Neural cell (in vitro differentiated cells): Measurements from ENCODE around the gene SLF2.

Source experiments
- EP300 ChIP-seq: fragments of 450-650 bp; conservative IDR thresholded peaks from 2 replicates; pipeline ENCODE4 v1.6.1; 2014; ENCODE audit warnings: antibody characterized with exemption, mild to moderate bottlenecking, moderate library complexity; ENCODE audit not compliant: poor library complexity, severe bottlenecking
- EZH2 ChIP-seq: fragments of 200-600, 300-800 bp; shearing (Covaris generic), sonication (generic); IDR thresholded peaks from 2 replicates; pipeline ENCODE4 v1.6.1; 2014; ENCODE audit warnings: antibody characterized with exemption, low read length, borderline replicate concordance, mild to moderate bottlenecking; ENCODE audit not compliant: insufficient read depth, poor library complexity, severe bottlenecking
- MXI1 ChIP-seq: fragments of 450-650 bp; conservative IDR thresholded peaks from 2 replicates; pipeline ENCODE4 v1.6.1; 2014; ENCODE audit warnings: antibody characterized with exemption, mild to moderate bottlenecking; ENCODE audit not compliant: poor library complexity, severe bottlenecking
- POLR2AphosphoS5 ChIP-seq: IDR thresholded peaks from 2 replicates; pipeline ENCODE4 v1.6.1; 2012
- RAD21 ChIP-seq: fragments of 450-650 bp; conservative IDR thresholded peaks from 2 replicates; pipeline ENCODE4 v1.6.1; 2014; ENCODE audit warnings: antibody characterized with exemption, mild to moderate bottlenecking, moderate library complexity
- SMC3 ChIP-seq: fragments of 450-650 bp; conservative IDR thresholded peaks from 2 replicates; pipeline ENCODE4 v1.6.1; 2014; ENCODE audit warnings: antibody characterized with exemption, mild to moderate bottlenecking, moderate library complexity; ENCODE audit not compliant: poor library complexity
- TAF1 ChIP-seq: IDR thresholded peaks from 2 replicates; pipeline ENCODE4 v1.6.1; 2012; ENCODE audit warnings: low read depth
- TF ChIP-seq, protein P1 (sequence below): fragments of 450-650 bp; IDR thresholded peaks from 2 replicates; pipeline ENCODE4 v1.5.1; 2014; ENCODE audit warnings: antibody characterized with exemption, mild to moderate bottlenecking, moderate library complexity; ENCODE audit not compliant: poor library complexity, severe bottlenecking
- TF ChIP-seq, protein P2 (sequence below): IDR thresholded peaks from 2 replicates; pipeline ENCODE4 v1.6.1; 2012; ENCODE audit warnings: borderline replicate concordance

DNA sequence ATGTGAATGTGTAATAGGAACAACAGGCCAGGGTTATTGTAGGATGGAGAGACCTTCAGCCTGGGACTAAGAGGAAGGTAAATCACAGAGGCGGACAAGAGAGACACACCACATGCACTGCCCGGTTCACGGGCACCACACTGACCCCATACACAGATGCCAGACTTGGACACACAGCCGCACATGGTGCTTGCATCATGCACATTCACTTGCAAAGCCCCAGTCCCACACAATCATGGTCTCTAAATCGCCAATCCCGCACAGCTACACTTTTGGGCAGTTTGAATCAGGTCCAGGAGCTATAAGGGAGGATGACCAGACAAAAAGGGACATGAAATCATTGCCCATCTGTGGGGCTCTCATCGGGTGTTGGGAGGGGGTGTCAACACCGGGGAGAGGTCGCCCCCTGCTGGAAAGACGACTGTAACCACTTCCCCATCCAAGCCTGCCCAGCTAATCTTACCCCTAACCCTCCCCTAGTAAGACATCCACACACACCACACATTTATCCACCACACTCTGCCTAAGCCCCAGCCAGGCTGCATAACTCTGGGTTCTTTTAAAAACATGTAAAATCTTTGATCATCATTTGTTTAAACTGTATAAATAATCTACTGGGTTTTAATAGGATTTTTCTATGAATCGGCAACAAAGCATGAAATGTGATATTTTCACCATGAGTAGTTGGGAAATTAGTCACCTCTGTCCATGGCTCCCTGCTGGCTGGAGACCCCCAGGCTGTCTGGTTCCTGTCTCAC lies 40.5 kb upstream of the SLF2 start:
- TF ChIP-seq, protein P1, sequence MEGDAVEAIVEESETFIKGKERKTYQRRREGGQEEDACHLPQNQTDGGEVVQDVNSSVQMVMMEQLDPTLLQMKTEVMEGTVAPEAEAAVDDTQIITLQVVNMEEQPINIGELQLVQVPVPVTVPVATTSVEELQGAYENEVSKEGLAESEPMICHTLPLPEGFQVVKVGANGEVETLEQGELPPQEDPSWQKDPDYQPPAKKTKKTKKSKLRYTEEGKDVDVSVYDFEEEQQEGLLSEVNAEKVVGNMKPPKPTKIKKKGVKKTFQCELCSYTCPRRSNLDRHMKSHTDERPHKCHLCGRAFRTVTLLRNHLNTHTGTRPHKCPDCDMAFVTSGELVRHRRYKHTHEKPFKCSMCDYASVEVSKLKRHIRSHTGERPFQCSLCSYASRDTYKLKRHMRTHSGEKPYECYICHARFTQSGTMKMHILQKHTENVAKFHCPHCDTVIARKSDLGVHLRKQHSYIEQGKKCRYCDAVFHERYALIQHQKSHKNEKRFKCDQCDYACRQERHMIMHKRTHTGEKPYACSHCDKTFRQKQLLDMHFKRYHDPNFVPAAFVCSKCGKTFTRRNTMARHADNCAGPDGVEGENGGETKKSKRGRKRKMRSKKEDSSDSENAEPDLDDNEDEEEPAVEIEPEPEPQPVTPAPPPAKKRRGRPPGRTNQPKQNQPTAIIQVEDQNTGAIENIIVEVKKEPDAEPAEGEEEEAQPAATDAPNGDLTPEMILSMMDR = peak; percentile 52
- TF ChIP-seq TAF1 = no peak
- no peak for TF ChIP-seq POLR2AphosphoS5
- peak; percentile 48 for TF ChIP-seq SMC3
- no peak for TF ChIP-seq EZH2
- TF ChIP-seq EP300 = no peak
- TF ChIP-seq RAD21 = peak; percentile 50
- TF ChIP-seq MXI1 = no peak
- TF ChIP-seq, protein P2, sequence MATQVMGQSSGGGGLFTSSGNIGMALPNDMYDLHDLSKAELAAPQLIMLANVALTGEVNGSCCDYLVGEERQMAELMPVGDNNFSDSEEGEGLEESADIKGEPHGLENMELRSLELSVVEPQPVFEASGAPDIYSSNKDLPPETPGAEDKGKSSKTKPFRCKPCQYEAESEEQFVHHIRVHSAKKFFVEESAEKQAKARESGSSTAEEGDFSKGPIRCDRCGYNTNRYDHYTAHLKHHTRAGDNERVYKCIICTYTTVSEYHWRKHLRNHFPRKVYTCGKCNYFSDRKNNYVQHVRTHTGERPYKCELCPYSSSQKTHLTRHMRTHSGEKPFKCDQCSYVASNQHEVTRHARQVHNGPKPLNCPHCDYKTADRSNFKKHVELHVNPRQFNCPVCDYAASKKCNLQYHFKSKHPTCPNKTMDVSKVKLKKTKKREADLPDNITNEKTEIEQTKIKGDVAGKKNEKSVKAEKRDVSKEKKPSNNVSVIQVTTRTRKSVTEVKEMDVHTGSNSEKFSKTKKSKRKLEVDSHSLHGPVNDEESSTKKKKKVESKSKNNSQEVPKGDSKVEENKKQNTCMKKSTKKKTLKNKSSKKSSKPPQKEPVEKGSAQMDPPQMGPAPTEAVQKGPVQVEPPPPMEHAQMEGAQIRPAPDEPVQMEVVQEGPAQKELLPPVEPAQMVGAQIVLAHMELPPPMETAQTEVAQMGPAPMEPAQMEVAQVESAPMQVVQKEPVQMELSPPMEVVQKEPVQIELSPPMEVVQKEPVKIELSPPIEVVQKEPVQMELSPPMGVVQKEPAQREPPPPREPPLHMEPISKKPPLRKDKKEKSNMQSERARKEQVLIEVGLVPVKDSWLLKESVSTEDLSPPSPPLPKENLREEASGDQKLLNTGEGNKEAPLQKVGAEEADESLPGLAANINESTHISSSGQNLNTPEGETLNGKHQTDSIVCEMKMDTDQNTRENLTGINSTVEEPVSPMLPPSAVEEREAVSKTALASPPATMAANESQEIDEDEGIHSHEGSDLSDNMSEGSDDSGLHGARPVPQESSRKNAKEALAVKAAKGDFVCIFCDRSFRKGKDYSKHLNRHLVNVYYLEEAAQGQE = no peak
